HFF-Myc (cell line): ENCODE measurements around the gene IGFL4.

ENCODE experiments used
- DNase-seq: peaks from one replicate; pipeline ENCODE4 v3.0.0-alpha.2; 2011; ENCODE audit warnings: low read depth; ENCODE audit errors: extremely low read depth
- H3K4me3 ChIP-seq: replicated peaks from 2 replicates; pipeline ENCODE4 v1.5.1; 2011; ENCODE audit warnings: low read depth, mild to moderate bottlenecking, control low read depth, low read length
- CTCF ChIP-seq: IDR thresholded peaks from 2 replicates; pipeline ENCODE4 v1.5.1; 2012; ENCODE audit warnings: mild to moderate bottlenecking, low read depth, low read length, control low read depth; ENCODE audit errors: missing control alignments

The IGFL4 gene

DNA sequence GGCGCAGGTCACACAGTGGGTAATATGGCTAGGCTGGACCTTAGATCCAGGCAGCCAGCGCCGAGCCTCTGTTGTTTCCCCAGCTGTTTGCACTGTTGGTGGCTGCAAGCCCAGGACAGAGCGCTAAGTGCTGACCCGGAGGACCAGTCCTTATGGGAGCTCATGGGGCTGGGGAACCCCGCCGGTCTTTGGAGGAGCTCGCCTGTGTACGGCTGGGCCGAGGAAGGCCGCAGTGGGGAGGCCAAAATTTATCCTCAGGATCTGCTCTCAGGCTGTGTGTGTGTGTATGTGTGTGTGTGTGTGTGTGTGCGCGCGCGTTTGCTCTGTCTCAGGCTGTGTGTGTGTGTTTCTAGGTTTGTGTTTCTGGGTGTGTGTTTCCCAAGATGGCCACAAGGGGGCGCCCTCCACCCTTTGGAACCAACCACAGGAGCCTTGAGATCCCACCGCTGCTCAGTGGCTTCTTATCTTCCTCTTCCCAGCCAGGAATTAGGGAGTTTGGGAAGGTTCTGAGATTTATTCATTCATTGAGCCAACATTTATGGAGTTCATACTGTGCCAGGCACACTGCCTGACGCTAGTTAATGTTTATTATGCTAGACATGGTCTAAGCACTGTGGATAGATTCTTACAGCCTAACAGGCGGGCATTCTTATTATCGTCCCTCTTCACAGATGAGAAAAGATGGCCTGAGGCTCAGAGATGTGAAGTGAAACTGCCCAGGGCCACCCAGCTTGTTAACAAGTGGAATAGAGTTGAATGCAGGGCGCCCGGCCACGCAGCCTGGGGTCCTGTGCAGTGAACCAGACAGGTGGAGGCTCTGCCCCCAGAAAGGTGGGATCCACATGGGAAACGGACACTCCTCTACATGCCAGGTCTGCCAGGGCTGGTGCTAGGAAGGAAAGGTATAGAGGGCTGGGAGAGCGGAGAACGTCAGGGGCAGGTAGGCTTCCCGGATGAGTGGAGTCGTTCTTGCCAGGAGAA lies 31.0 kb downstream of the IGFL4 start:
- no peak overlapping the region for H3K4me3 ChIP-seq
- DNase-seq = peak; percentile 48
- peak; percentile 88 for TF ChIP-seq CTCF

DNA sequence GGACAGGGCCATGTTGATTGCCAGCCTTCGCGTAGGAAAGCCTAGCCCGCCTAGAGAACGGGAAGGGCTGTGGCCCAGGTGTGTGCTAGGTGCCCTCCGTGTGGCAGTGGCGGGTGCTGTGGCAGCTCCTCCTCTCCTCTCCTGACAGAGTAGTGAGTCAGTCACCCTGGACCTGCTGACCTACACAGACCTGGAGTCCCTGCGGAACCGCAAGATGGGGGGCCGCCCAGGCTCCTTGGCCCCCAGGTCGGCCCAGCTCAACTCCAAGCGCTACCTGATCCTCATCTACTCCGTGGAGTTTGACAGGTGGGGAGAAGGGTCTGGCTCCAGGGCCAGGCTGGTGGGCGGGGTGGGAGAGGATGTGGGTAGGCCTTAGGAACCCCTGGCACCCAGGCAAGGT lies 34.4 kb downstream of the IGFL4 start:
- H3K4me3 ChIP-seq = no peak overlapping the region
- DNase-seq = no peak
- TF ChIP-seq CTCF = no peak

DNA sequence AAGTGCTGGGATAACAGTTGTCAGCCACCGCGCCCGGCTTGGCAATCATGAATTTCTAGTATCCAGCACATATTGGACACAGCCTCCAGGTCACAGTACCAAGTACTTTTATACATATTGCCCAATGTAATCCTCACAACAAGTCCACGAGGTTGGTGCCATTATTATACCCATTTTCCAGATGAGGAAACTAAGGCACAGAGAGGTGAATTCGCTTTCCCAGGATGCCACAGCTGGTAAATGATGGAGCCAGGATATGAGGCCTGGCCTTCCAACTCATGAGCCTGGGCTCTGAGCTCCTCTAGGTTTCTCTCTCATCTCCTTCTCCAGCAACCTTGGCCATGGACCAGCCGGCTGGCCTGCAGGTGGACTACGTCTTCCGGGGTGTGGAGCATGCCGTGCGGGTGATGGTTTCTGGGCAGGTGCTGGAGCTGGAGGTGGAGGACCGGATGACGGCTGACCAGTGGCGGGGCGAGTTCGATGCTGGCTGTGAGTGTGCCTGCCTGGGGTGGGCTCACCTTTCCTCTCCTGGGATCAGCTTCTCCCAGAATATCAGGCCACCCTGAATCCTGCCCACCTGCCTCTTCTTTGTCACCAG lies 38.0 kb downstream of the IGFL4 start:
- DNase-seq = no peak
- no peak for TF ChIP-seq CTCF
- H3K4me3 ChIP-seq = no peak overlapping the region

DNA sequence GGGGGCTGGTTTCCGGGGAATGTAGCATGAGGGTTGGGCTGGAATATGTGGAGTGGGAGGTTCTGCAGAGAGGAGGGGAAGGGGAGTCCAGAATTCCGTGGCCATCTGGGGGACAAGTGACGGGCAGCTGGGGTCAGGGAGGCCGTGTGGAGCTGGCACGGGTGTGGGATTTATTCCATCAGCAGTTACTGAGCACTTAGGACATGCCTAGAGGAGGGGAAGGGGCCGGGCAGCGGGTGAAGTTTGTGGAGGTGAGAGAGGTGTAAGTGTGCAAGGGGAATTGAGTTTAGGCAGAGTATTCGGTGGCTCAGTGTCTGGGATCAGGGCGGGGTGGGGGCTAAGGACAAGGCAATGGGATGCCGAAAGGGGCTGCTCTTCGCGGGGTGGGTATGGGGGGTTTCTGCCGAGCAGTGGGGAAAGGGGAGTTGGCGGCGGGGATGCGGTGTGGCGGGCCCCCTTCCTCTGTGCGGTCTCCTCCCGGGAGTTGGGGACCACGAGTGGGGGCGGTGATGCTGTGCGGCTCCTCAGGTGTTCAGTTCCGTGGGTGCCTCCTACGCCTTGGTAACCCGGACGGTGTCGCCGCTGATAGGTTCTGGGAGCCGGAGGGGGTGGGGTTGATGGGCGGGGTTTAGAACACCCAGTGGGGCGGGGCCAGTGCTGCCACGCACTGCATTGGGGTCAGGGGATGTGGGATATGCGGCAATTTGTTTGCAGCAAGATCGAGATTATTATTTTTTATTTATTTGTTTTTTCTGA lies 40.1 kb downstream of the IGFL4 start:
- no peak for TF ChIP-seq CTCF
- no peak for DNase-seq
- no peak overlapping the region for H3K4me3 ChIP-seq

- DNase-seq = no peak
- H3K4me3 ChIP-seq = no peak overlapping the region
- no peak for TF ChIP-seq CTCF
Measured at GRCh38 chr19:45999653-46000121, 41.1 kb downstream of the IGFL4 start.

DNA sequence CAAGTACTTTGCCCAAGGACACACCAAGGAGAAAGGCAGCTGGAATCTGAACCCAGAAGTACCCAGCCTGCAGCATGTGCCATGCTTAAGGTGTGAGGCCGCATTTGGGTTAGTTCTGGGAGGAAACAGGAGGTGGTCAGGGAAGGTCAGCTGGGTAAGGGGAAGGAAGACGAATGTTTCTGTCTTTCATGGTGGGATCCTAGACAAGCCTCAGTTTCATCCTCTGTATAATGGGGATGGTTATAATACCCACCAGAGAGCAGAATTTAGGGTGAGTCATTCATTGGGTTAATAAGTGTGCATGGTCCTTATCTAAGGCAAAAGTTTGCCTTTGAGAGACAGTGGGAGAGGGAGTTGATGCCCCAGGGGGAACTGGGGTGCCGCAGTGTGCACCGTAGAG lies 42.0 kb downstream of the IGFL4 start:
- DNase-seq = no peak
- no peak overlapping the region for H3K4me3 ChIP-seq
- TF ChIP-seq CTCF = no peak
